IPS-15b (cell line): Measurements from ENCODE around the gene GSTT4.
A peak's percentile ranks its signal among the peaks of the same experiment; 100 is the strongest.
"Not testable (repeated sequence)": the region's sequence is repeated elsewhere in the genome, so short reads cannot be mapped to it uniquely, and the experiment has no call there.

Source experiments
- H3K27me3 ChIP-seq: one replicate; pipeline ENCODE4 v1.6.1; 2013; ENCODE audit warnings: low read length; ENCODE audit not compliant: control insufficient read depth, insufficient read depth
- H3K36me3 ChIP-seq: one replicate; pipeline ENCODE4 v1.6.1; 2013; ENCODE audit warnings: low read length; ENCODE audit not compliant: control insufficient read depth, insufficient read depth
- H3K4me1 ChIP-seq: one replicate; pipeline ENCODE4 v1.6.1; 2013; ENCODE audit warnings: mild to moderate bottlenecking, low read length; ENCODE audit not compliant: control insufficient read depth, insufficient read depth
- H3K4me3 ChIP-seq: one replicate; pipeline ENCODE4 v1.5.1; 2013; ENCODE audit warnings: low read depth, low read length
- H3K9ac ChIP-seq: one replicate; pipeline ENCODE4 v1.6.1; 2013; ENCODE audit warnings: low read depth, mild to moderate bottlenecking, low read length
- H3K9me3 ChIP-seq: one replicate; pipeline ENCODE4 v1.6.1; 2013; ENCODE audit warnings: mild to moderate bottlenecking, low read length; ENCODE audit not compliant: control insufficient read depth, insufficient read depth

Gene GSTT4

GRCh38 chr22:23961084-23961771 is 44.0 kb downstream of the GSTT4 start, which contains the start of gene GSTT2B:
Gene GSTT2B, minus strand, starts transcription at chr22:23961195. Its CDS starts 64 bp downstream, at chr22:23961131.
- H3K4me3 ChIP-seq: peak within 1 kb of the TSS; percentile 22
- H3K9ac ChIP-seq: not testable (repeated sequence)

DNA sequence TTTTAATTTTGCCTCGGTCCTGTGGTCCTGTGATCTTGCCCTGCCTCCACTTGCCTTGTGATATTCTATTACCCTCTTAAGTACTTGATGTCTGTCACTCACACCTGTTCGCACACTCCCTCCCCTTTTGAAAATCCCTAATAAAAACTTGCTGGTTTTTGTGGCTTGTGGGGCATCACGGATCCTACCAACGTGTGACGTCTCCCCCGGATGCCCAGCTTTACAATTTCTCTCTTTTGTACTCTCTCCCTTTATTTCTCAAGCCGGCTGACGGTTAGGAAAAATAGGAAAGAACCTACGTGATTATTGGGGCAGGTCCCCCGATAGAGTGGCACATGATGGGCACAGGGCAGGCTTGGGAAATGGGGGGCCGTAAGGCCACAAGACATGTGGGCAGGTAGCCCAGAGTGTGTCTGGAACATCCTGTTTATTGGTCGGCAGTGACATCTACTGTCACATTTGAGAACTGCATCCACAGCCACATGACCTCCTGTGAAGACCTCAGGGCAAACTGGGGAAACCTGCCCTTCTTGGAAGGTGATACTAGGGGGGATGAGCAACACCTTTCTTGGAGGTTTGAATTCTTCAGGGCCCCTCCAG is 48.9 kb downstream of the GSTT4 start:
- not testable (repeated sequence) for H3K4me1 ChIP-seq, H3K9ac ChIP-seq, H3K27me3 ChIP-seq, H3K36me3 ChIP-seq, H3K9me3 ChIP-seq
- H3K4me3 ChIP-seq: peak overlapping the region; percentile 31

More at GRCh38 chr22:23961084-23961771, 44.0 kb downstream of the GSTT4 start, which contains the start of gene GSTT2B:
- H3K4me1 ChIP-seq, H3K36me3 ChIP-seq, H3K9me3 ChIP-seq, H3K27me3 ChIP-seq: not testable (repeated sequence)

DNA sequence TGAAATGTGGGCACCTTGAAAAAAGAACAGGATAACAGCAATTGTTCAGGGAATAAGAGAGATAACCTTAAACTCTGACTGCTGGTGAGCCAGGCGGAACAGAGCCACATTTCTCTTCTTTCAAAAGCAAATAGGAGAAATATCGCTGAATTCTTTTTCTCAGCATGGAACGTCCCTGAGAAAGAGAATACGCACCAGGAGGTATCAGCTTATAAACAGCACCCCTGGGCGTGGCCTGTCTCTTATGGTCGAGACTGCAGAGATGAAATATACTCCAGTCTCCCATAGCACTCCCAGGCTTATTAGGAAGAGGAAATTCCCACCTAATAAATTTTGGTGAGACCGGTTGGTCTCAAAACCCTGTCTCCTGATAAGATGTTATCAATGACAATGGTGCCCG is 49.4 kb downstream of the GSTT4 start:
- not testable (repeated sequence) for H3K27me3 ChIP-seq, H3K36me3 ChIP-seq, H3K4me3 ChIP-seq, H3K9ac ChIP-seq, H3K4me1 ChIP-seq, H3K9me3 ChIP-seq

DNA sequence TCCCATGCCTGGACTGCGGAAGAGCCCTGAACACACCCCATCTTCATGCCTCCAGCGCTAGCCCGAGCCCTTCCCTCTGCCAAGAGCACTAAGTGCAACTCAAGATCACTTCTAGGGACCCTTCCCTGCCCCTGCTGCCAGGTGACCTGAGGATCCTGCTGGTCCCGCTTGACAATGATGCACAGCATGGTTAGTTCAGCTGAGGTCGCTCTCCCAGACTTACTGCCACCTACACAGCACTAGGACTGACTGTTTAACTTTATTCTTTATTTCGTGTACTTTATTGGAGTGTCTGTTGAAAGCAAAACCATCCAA is 50.3 kb downstream of the GSTT4 start:
- not testable (repeated sequence) for H3K4me1 ChIP-seq, H3K36me3 ChIP-seq, H3K9ac ChIP-seq, H3K27me3 ChIP-seq, H3K9me3 ChIP-seq
- peak overlapping the region; percentile 33 for H3K4me3 ChIP-seq

- H3K9ac ChIP-seq, H3K4me1 ChIP-seq, H3K9me3 ChIP-seq, H3K27me3 ChIP-seq, H3K36me3 ChIP-seq: not testable (repeated sequence)
- peak overlapping the region; percentile 33 for H3K4me3 ChIP-seq
Measured at GRCh38 chr22:23954193-23954990, 50.9 kb downstream of the GSTT4 start.

DNA sequence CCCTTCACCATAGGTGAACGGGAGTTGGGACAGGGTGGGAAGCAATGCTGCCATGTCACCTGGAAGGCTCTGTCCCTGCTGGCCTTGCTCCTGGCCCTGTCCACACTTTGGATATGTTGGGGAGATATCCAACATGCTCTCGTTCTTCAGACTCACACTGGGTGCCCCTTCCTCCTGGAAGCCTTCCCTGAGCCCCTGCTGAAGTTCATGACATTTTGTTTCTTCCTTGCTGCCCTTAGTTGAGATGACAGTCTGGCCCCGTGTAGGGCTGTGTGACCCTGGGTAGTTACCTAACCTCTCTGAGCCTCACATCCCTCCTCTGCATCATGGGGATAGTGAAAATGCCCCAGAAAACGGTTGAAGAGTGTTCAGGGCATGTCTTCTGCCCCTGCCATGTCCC is 51.8 kb downstream of the GSTT4 start:
- not testable (repeated sequence) for H3K9ac ChIP-seq, H3K4me1 ChIP-seq, H3K27me3 ChIP-seq, H3K9me3 ChIP-seq, H3K36me3 ChIP-seq, H3K4me3 ChIP-seq

GRCh38 chr22:23952794-23953405 is 52.4 kb downstream of the GSTT4 start:
- not testable (repeated sequence) for H3K9me3 ChIP-seq, H3K27me3 ChIP-seq, H3K9ac ChIP-seq, H3K4me1 ChIP-seq, H3K36me3 ChIP-seq, H3K4me3 ChIP-seq

GRCh38 chr22:23951383-23951782 is 53.9 kb downstream of the GSTT4 start:
- not testable (repeated sequence) for H3K27me3 ChIP-seq, H3K4me3 ChIP-seq, H3K9ac ChIP-seq, H3K36me3 ChIP-seq, H3K4me1 ChIP-seq, H3K9me3 ChIP-seq

- H3K9me3 ChIP-seq, H3K27me3 ChIP-seq, H3K4me3 ChIP-seq, H3K36me3 ChIP-seq, H3K4me1 ChIP-seq, H3K9ac ChIP-seq: not testable (repeated sequence)
Measured at GRCh38 chr22:23949764-23950163, 55.5 kb downstream of the GSTT4 start.
